Astrocyte of the hippocampus (primary cell): Measurements from ENCODE around the gene CALR.
A peak's percentile ranks its signal among the peaks of the same experiment; 100 is the strongest.
"Not testable (repeated sequence)": the region's sequence is repeated elsewhere in the genome, so short reads cannot be mapped to it uniquely, and the experiment has no call there.

Experiments
- DNase-seq: peaks from one replicate; pipeline ENCODE4 v3.0.0; 2011; ENCODE audit warnings: low read depth, low spot score

The CALR gene

DNA sequence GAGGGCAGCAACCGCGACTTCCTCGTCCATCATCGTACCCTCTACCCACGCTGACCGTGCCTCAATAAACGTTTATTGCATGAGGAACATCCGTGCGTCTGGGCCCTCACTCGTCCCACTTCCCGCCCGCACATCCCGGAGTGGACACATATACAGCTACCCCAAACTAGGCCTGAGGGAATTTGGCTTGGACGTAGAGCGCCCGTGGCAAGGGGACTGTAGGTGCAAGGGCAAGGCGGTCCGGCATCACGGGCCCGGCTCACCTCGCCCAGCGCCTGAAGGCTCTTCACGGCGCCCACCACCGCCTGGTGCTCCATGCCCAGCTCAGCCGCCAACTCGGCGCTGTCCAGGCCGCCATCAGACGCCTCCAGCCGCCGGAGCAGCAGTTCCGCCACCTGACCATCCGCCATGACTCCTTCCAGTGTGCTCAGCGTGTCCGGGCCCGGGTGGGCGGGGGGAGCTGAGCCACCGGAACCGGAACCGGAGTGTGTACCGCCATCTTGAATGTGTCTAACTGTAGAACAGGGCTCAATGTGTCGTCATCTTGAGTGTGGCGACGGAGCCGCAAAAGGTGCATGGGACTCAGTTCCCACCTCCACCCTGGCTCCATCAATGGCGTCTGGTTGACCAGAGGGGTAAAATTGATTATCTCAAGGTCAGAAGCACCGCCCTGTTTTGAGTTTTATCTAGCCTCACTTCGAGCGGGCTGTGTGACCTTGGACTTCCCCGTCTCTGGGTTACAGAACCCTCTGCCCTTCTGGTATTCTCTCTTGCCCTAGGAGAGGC lies 4.9 kb upstream of the CALR start, which contains the start of gene FARSA:
Gene FARSA (minus strand): TSS at position 425 of the 786 bp plus-strand sequence. CDS start 15 bp downstream, at position 410.
- peak; percentile 96 for DNase-seq

- DNase-seq, result no peak
These were observed 3.3 kb upstream of the CALR start for GRCh38 chr19:12935071-12935470.

- no peak for DNase-seq
These were observed 1.8 kb upstream of the CALR start for GRCh38 chr19:12936582-12936981.

DNA sequence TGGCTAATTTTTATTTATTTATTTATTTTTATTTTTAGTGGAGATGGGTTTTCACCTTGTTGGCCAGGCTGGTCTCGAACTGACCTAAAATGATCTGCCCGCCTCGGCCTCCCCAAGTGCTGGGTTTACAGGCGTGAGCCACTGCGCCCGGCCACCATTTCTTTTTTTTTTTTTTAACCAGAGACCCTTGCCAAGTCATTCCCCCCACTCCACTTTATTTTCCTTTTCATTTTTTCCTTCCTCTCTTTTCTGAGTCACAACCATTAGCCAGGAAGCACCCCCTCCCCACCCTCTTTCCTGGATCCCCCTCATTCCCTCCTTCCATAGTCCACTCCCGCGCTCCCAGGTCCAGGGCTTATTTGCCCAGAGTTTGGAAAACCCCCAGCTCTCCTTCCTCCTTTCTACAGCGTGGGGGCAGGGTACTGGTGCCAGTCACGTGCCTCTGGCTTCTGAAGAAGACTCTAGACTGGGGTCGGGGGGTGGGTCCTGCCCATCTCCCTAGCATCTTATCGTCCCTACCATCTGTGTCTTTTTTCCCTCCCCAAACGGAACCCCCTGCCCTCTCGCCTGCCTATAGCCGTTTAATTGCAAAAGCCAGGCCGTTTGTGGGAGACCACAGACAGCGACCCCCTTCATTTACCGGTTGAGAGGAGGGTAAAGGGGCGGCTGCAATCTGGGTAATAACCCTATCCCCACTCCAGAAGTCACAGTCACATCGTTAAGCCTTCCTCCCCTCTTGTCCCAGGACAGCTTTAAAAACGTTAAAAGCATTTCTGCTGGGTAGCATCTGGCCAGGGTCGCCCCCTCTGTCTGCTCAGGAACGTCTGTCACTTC lies 1.1 kb upstream of the CALR start:
- no peak for DNase-seq

DNA sequence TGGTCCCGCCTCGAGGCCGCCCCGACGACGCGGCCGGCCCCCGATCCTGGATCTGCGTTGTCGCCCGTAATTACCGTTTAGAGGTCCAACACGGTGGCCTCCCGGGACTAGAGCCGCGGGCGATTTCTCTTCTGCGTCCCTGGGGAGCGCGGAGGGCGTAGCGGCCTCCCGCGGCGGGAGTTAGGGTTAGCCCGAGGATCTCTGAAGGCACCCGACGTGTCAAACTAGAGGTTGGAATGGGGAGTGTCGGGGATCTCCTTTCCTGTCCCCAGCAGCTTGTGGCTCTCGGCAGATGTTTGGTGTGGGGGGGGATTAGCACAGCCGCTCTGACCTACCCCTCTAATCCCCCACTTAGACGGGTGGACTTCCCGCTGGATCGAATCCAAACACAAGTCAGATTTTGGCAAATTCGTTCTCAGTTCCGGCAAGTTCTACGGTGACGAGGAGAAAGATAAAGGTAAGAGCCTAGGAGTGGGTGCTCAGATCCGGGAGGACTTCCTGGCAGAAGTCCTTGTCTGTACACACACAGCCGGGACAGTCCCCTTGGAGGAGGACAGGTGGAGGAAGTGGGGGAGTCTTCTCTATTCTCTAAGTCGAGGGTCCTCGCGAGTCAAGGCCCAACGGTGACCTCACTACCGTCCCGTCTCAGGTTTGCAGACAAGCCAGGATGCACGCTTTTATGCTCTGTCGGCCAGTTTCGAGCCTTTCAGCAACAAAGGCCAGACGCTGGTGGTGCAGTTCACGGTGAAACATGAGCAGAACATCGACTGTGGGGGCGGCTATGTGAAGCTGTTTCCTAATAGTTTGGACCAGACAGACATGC lies 581 bp downstream of the CALR start:
- DNase-seq, result peak; percentile 50

DNA sequence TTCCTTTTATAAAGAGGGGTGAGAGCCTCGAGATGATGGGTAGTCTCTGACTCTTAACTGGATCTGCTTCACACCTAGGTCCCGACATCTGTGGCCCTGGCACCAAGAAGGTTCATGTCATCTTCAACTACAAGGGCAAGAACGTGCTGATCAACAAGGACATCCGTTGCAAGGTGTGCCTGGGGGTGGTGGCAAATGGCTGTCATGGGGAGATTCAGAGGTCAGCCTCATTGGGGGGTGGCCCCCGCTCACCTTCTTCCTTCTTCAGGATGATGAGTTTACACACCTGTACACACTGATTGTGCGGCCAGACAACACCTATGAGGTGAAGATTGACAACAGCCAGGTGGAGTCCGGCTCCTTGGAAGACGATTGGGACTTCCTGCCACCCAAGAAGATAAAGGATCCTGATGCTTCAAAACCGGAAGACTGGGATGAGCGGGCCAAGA lies 1.6 kb downstream of the CALR start:
- DNase-seq, result no peak

DNA sequence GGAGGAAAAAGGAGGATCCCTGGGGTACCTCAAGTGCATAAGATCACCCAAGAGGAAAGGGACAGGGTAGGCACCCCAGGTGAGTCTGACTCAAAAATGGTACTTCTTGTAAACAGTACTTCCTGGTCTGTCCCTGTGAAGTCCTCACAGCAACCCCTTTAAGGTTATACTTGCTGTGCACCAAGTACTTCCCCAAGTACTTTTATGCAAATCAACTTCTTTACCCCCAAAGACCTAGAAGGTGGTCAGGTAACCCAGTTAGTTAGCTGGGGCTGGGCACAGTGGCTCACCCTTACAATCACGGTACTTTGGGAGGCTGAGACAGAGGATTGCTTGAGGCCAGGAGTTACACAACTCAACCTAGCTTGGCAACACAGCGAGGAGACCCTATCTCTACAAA lies 2.5 kb downstream of the CALR start:
- DNase-seq, result no peak

- no peak for DNase-seq
These were observed 5.1 kb downstream of the CALR start for GRCh38 chr19:12943437-12944044.

DNA sequence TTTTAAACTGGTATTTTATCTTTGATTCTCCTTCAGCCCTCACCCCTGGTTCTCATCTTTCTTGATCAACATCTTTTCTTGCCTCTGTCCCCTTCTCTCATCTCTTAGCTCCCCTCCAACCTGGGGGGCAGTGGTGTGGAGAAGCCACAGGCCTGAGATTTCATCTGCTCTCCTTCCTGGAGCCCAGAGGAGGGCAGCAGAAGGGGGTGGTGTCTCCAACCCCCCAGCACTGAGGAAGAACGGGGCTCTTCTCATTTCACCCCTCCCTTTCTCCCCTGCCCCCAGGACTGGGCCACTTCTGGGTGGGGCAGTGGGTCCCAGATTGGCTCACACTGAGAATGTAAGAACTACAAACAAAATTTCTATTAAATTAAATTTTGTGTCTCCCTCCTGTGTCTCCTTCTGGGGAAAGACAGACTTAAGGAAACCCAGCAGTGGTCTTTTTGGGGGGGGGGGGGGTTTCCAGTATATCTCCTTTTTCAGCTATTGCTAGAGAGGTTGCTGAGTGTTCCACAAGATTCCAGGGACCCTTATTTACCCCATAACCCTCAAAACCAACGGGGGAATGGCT lies 5.8 kb downstream of the CALR start:
- DNase-seq, result no peak

DNA sequence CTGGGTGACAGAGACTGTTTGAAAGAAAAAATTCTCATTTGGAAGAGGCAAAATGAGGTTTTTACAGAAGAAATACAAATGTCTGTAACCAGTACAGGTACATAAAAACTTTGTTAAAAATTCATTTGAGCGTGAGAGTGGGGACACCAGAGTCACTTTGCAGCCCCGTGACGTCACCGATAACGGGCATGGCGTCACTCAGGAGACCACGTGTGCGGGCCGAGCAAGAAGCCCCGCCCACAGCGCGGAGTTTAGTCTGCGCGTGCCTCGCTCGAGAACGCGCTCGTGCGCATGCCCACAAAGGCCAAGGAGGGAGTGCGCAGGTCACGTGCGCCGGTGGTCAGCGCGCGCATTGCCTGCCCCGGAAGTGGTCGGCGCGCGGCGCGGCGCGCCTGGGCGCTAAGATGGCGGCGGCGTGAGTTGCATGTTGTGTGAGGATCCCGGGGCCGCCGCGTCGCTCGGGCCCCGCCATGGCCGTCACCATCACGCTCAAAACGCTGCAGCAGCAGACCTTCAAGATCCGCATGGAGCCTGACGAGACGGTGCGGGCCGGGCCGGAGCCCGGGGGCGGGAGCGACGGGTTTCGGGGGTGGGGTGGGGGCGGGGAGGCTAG lies 7.2 kb downstream of the CALR start, which contains the start of gene RAD23A:
Gene RAD23A (plus strand): TSS at position 384 of the 613 bp plus-strand sequence. CDS start 87 bp downstream, at position 471.
- DNase-seq, result peak; percentile 100

DNA sequence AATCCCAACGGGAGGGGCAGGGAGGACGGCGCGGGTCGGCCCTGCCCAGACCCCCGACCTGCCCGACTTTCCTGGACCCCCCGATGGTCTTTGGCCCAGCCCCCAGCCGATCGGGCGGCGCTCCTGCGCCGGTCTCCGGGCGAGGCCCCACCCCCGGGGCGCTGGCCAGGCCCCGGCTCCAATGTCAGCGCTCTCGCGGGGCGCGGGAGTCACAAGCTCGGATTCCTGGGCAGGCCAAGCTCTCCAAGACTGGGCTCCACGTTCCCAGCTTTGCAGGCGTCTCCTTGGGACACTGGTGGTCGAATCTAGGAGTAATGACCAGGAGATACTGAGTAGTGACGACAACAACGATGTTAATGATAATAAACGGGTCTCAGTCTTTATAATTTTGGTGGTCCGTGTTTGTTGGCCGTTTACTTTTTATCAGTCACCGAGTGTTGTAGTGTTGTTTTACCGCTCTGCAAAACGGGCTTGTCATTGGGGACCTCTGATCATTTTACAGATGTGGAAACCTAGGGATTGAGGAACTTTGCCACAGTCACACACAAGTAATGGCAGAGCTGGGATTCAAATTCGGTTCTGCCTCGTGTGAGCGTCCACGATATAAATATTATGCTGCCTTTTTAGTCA lies 7.8 kb downstream of the CALR start:
- peak; percentile 94 for DNase-seq

DNA sequence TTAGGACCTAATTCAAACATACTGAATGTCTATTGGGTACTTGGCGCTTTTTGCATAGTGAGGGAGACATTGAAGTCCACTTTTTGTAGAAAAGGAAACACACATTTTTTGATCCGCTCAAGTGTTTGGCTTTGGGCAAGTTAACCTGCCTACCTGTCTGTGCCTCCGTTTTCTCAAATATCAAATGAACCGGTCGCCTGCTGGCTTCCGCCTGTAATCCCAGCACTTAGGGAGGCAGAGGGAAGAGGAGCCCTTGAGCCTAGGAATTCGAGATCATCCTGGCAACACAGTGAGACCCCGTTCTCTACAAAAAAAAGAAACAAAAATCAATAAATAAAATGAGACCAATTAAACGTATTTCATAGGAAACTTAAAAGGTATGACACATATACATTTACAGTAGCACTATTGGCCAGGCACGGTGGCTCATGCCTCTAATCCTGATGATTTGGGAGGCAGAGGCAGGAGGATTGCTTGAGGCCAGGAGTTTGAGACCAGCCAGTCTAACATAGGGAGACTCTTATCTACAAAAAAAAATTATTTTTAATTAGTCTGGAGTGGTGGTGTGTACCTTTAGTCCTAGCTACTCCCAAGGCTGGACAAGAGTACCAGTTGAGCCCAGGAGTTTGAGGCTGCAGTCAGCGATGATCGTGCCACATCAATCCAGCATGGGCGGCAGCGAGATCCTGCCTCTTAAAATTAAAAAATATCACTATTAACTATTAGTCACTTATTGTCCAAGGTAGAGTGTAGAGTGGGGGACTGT lies 8.5 kb downstream of the CALR start:
- no peak for DNase-seq

- DNase-seq, result no peak
These were observed 9.5 kb downstream of the CALR start for GRCh38 chr19:12947702-12948611.

GRCh38 chr19:12948612-12949362 lies 10.4 kb downstream of the CALR start:
- no peak for DNase-seq

DNA sequence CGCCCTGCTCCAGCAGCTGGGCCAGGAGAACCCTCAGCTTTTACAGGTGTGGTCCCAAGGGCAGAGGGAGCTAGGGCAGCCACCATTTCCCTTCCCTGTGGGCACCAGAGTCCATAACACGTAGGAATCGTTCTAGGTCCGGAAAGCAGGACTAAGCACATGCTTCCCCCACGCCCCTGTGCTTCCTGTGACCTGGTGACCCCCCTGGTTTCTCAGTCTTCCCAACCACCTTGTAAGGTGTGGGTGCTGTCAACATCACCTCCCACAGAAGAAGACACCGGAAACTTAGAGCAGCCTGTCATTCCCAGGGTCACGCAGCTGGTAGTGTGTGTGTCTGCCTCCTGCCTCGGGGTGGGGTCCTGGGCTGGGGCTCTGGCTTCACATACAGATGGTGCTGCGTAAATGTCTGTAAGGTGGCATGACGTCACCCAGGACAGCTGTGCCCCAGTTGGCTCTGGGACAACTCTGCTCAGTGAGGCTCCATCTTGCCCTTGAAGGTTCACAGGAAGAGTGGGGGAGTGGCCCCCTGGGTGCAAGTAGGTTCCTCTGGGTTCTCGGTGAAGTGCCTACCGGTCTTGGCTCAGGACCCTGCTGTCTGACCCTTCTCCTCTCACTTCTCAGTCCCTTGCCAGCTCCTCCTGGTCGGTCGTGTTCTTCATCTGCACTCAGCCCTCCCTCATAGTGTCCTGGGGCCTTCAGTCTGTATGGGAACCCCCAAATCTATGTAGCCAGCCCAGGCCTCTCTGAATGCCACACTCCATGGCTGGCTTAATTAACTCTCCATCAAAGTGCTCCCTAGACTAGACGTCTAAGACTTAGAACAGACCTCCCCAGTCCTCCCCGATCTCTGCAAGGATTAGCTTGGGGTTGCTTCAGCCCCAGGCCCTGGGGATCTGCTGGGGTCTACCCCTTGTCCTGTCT lies 11.2 kb downstream of the CALR start:
- DNase-seq, result no peak

- DNase-seq, result not testable (repeated sequence)
These were observed 13.6 kb downstream of the CALR start for GRCh38 chr19:12952050-12952449.
